ENCODE data around the gene FAM110C. TPM values are rescaled to one million over a fixed set of nuclear protein-coding genes. Genes with fewer than 3 reads are reported as not detected.
"Not testable (repeated sequence)": the region's sequence is repeated elsewhere in the genome, so short reads cannot be mapped to it uniquely, and the experiment has no call there.

FAM110C gene
- total and polyA plus RNA-seq, 4 donors: 4.8 to 18.2 (median 5.0) TPM

- not testable (repeated sequence) for H3K36me3 ChIP-seq (ENCODE audit: control insufficient read depth in 4 of 4, insufficient read depth in 3 of 4, low read depth in 1 of 4, low read length in 3 of 4); H3K9me3 ChIP-seq (ENCODE audit: control insufficient read depth in 4 of 4, low read length in 3 of 4); DNase-seq (ENCODE audit: low spot score); H3K9ac ChIP-seq (ENCODE audit: low read depth in 1 of 2, low read length in 2 of 2); H3K27me3 ChIP-seq (ENCODE audit: control insufficient read depth in 4 of 4, insufficient read depth in 4 of 4, low read length in 3 of 4)
- Histone ChIP-seq H3K4me1 (ENCODE audit: control insufficient read depth in 4 of 4, insufficient read depth in 4 of 4, low read length in 3 of 4) (peaks cover 11 to 34% (median 29%) of the 10 kb centered on the region in 4 donors), H3K27ac (ENCODE audit: low read depth in 1 of 2, low read length in 2 of 2) (peak overlapping the region; percentile 83), H3K4me3 (ENCODE audit: low read depth in 1 of 3, low read length in 3 of 3) (peak overlapping the region in 1 of 3 donors; percentile 29)
- WGBS: 16% methylated on average over 4 of the region's 4 CpGs
- TF ChIP-seq YY1 (IDR thresholded peaks at IDR 0.05): peak; percentile 27
- TF ChIP-seq SP1 (IDR thresholded peaks at IDR 0.05): peak; percentile 51
- peak in 1 of 2 donors; percentile 38 for TF ChIP-seq EGR1 (IDR thresholded peaks at IDR 0.05; ENCODE audit: low read depth in 2 of 2)
- peak; percentile 62 to 76 for TF ChIP-seq RXRA (IDR thresholded peaks at IDR 0.05)
- TF ChIP-seq FOXA2 (IDR thresholded peaks at IDR 0.05): peak; percentile 13
- TF ChIP-seq HNF4A (conservative IDR thresholded peaks at IDR 0.05): peak; percentile 38 to 64
- TF ChIP-seq MAX (IDR thresholded peaks at IDR 0.05): peak; percentile 24
- TF ChIP-seq RAD21 (IDR thresholded peaks at IDR 0.05): peak; percentile 46 to 49
- peak; percentile 96 for TF ChIP-seq ATF3 (IDR thresholded peaks at IDR 0.05)
- peak; percentile 81 to 89 for TF ChIP-seq JUND (IDR thresholded peaks at IDR 0.05)
Measured at GRCh38 chr2:20259-20658, 26.0 kb downstream of the FAM110C start.

GRCh38 chr2:19505-19904 is 26.8 kb downstream of the FAM110C start:
- no peak overlapping the region for H3K4me3 ChIP-seq (ENCODE audit: low read depth in 1 of 3, low read length in 3 of 3)
- 27% methylated on average over 5 of the region's 5 CpGs for WGBS
- peak overlapping the region; percentile 83 for H3K27ac ChIP-seq (ENCODE audit: low read depth in 1 of 2, low read length in 2 of 2)
- H3K36me3 ChIP-seq (ENCODE audit: control insufficient read depth in 4 of 4, insufficient read depth in 3 of 4, low read depth in 1 of 4, low read length in 3 of 4): no peaks in the 10 kb centered on the region
- H3K9ac ChIP-seq (ENCODE audit: low read depth in 1 of 2, low read length in 2 of 2): no peak overlapping the region
- DNase-seq (ENCODE audit: low spot score): no peak
- H3K9me3 ChIP-seq (ENCODE audit: control insufficient read depth in 4 of 4, low read length in 3 of 4): no peaks in the 10 kb centered on the region
- H3K27me3 ChIP-seq (ENCODE audit: control insufficient read depth in 4 of 4, insufficient read depth in 4 of 4, low read length in 3 of 4): no peaks in the 10 kb centered on the region
- TF ChIP-seq, protein P1, sequence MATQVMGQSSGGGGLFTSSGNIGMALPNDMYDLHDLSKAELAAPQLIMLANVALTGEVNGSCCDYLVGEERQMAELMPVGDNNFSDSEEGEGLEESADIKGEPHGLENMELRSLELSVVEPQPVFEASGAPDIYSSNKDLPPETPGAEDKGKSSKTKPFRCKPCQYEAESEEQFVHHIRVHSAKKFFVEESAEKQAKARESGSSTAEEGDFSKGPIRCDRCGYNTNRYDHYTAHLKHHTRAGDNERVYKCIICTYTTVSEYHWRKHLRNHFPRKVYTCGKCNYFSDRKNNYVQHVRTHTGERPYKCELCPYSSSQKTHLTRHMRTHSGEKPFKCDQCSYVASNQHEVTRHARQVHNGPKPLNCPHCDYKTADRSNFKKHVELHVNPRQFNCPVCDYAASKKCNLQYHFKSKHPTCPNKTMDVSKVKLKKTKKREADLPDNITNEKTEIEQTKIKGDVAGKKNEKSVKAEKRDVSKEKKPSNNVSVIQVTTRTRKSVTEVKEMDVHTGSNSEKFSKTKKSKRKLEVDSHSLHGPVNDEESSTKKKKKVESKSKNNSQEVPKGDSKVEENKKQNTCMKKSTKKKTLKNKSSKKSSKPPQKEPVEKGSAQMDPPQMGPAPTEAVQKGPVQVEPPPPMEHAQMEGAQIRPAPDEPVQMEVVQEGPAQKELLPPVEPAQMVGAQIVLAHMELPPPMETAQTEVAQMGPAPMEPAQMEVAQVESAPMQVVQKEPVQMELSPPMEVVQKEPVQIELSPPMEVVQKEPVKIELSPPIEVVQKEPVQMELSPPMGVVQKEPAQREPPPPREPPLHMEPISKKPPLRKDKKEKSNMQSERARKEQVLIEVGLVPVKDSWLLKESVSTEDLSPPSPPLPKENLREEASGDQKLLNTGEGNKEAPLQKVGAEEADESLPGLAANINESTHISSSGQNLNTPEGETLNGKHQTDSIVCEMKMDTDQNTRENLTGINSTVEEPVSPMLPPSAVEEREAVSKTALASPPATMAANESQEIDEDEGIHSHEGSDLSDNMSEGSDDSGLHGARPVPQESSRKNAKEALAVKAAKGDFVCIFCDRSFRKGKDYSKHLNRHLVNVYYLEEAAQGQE (IDR thresholded peaks at IDR 0.05): no peak
- TF ChIP-seq TAF1 (conservative IDR thresholded peaks at IDR 0.05): no peak
- TF ChIP-seq ATF3 (IDR thresholded peaks at IDR 0.05): no peak
- peak in 1 of 2 donors; percentile 32 for TF ChIP-seq HNF4A (conservative IDR thresholded peaks at IDR 0.05)
- TF ChIP-seq RXRA (IDR thresholded peaks at IDR 0.05): peak in 1 of 2 donors; percentile 11
- TF ChIP-seq RAD21 (IDR thresholded peaks at IDR 0.05): peak in 1 of 2 donors; percentile 30
- no peak for TF ChIP-seq EGR1 (IDR thresholded peaks at IDR 0.05; ENCODE audit: low read depth in 2 of 2)
- no peak for TF ChIP-seq FOXA1 (IDR thresholded peaks at IDR 0.05)
- peak; percentile 40 for TF ChIP-seq MAX (IDR thresholded peaks at IDR 0.05)
- TF ChIP-seq, protein P2, sequence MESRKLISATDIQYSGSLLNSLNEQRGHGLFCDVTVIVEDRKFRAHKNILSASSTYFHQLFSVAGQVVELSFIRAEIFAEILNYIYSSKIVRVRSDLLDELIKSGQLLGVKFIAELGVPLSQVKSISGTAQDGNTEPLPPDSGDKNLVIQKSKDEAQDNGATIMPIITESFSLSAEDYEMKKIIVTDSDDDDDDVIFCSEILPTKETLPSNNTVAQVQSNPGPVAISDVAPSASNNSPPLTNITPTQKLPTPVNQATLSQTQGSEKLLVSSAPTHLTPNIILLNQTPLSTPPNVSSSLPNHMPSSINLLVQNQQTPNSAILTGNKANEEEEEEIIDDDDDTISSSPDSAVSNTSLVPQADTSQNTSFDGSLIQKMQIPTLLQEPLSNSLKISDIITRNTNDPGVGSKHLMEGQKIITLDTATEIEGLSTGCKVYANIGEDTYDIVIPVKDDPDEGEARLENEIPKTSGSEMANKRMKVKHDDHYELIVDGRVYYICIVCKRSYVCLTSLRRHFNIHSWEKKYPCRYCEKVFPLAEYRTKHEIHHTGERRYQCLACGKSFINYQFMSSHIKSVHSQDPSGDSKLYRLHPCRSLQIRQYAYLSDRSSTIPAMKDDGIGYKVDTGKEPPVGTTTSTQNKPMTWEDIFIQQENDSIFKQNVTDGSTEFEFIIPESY (IDR thresholded peaks at IDR 0.05): no peak
- no peak for TF ChIP-seq YY1 (IDR thresholded peaks at IDR 0.05)
- TF ChIP-seq FOXA2 (IDR thresholded peaks at IDR 0.05): no peak
- TF ChIP-seq SP1 (IDR thresholded peaks at IDR 0.05): no peak
- peaks cover 11 to 33% (median 27%) of the 10 kb centered on the region in 4 donors for H3K4me1 ChIP-seq (ENCODE audit: control insufficient read depth in 4 of 4, insufficient read depth in 4 of 4, low read length in 3 of 4)
